HepG2 (cell line): ENCODE data around the gene ITGAX. TPM values are rescaled to one million over a fixed set of nuclear protein-coding genes. Genes with fewer than 3 reads are reported as not detected.

Experiments used
- ATAC-seq: fragments of 200-7000 bp; cut with Tn5 transposase; 3 replicates; pipeline ENCODE4 v1.9.1; 2020; ENCODE audit warnings: mild to moderate bottlenecking, moderate library complexity
- BruUV-seq: library from RNA; stranded (reverse); fragments of 400-500 nt; replicated peaks from 2 replicates; lab custom pipeline; 2021; lab: Mats Ljungman, UMichigan
- CTCF ChIA-PET: fragments of 300-600 bp; formaldehyde crosslinking; extraction: SDS; loops from one replicate; lab custom pipeline; 2021; ENCODE audit warnings: low total read pairs, inconsistent platforms, low intra/inter-chr PET ratio; lab: Yijun Ruan, JAX
- POLR2A ChIA-PET: fragments of 350-600 bp; sonication (Branson Sonifier 250); formaldehyde crosslinking; loops from one replicate; lab custom pipeline; 2020; ENCODE audit warnings: antibody characterized with exemption, inconsistent platforms; lab: Yijun Ruan, JAX
- DNase-seq: peaks from one replicate; pipeline ENCODE4 v3.0.0-alpha.2; 2015; ENCODE audit warnings: low spot score
- FAIRE-seq: peaks from 3 replicates; lab custom pipeline; 2011; peaks lifted over from hg19 to GRCh38; lab: Jason Lieb, UNC
- H2AFZ ChIP-seq: one replicate; pipeline ENCODE4 v1.6.1; 2011; ENCODE audit warnings: low read length, inconsistent platforms
- H3K27ac ChIP-seq: fragments of 300-600 bp; 3 replicates; pipeline ENCODE4 v1.8.0; 2011; ENCODE audit warnings: mixed run types, mild to moderate bottlenecking, mixed read lengths, low read length, inconsistent platforms; ENCODE audit not compliant: insufficient read depth; ENCODE audit errors: extremely low read length
- H3K27me3 ChIP-seq, 2 experiments: fragments of 200-600 bp in 1 of 2; 2 replicates in 1 of 2; 3 replicates in 1 of 2; pipeline versions ENCODE4 v1.6.0 to v1.8.0; 2011; ENCODE audit warnings: low read length in 2 of 2, mild to moderate bottlenecking in 2 of 2, moderate library complexity in 2 of 2, inconsistent platforms in 1 of 2; ENCODE audit not compliant: insufficient read depth in 2 of 2, control insufficient read depth in 1 of 2
- H3K36me3 ChIP-seq, 2 experiments: fragments of 200-600 bp in 1 of 2; replicated peaks in 1 of 2; 2 replicates in 1 of 2; 3 replicates in 1 of 2; pipeline versions ENCODE4 v1.5.1 to v1.8.0; 2011; ENCODE audit warnings: low read length in 2 of 2, inconsistent platforms in 1 of 2; ENCODE audit not compliant: insufficient read depth in 2 of 2, control insufficient read depth in 1 of 2
- H3K4me1 ChIP-seq: 2 replicates; pipeline ENCODE4 v1.5.1; 2012; ENCODE audit warnings: low read length, inconsistent platforms; ENCODE audit not compliant: insufficient read depth
- H3K4me2 ChIP-seq: 2 replicates; pipeline ENCODE4 v1.6.0; 2011; ENCODE audit warnings: low read depth, low read length, inconsistent platforms
- H3K4me3 ChIP-seq, 3 experiments: fragments of 200-600 bp in 1 of 3; sonication (generic), shearing (Covaris generic) in 1 of 3; replicated peaks in 1 of 3; 2 replicates each; pipeline ENCODE4 v1.5.1; 2011 to 2016; ENCODE audit warnings: low read length in 3 of 3, inconsistent platforms in 2 of 3, low read depth in 2 of 3, mild to moderate bottlenecking in 2 of 3, control low read depth in 1 of 3, mixed read lengths in 1 of 3; ENCODE audit not compliant: insufficient read depth in 1 of 3
- H3K79me2 ChIP-seq: one replicate; pipeline ENCODE4 v1.6.1; 2011; ENCODE audit warnings: low read length, inconsistent platforms; ENCODE audit not compliant: insufficient read depth
- H3K9ac ChIP-seq: 2 replicates; pipeline ENCODE4 v1.6.0; 2011; ENCODE audit warnings: mild to moderate bottlenecking, low read depth, low read length, inconsistent platforms; ENCODE audit not compliant: insufficient read depth
- H3K9me3 ChIP-seq: 2 replicates; pipeline ENCODE4 v1.5.1; 2012; ENCODE audit warnings: mild to moderate bottlenecking, low read length
- H4K20me1 ChIP-seq: 2 replicates; pipeline ENCODE4 v1.6.0; 2011; ENCODE audit warnings: inconsistent platforms, mild to moderate bottlenecking, low read length, moderate library complexity; ENCODE audit not compliant: insufficient read depth
- BRD4 ChIP-seq: sonication (generic); formaldehyde crosslinking; IDR thresholded peaks from 2 replicates; pipeline ENCODE4 v1.4.0; 2020; ENCODE audit warnings: missing genetic modification reagents
- FIP1L1 ChIP-seq: fragments of 200-400 bp; formaldehyde crosslinking; IDR thresholded peaks from 2 replicates; pipeline ENCODE4 v1.6.1; 2018; ENCODE audit warnings: low read depth, mild to moderate bottlenecking, low read length, moderate library complexity, borderline replicate concordance; ENCODE audit not compliant: insufficient read depth
- FOXO1 ChIP-seq: sonication (generic); formaldehyde crosslinking; IDR thresholded peaks from 2 replicates; pipeline ENCODE4 v1.4.0; 2020; ENCODE audit warnings: missing genetic modification reagents
- KDM5B ChIP-seq: sonication (generic); formaldehyde crosslinking; IDR thresholded peaks from 2 replicates; pipeline ENCODE4 v1.4.0; 2020; ENCODE audit warnings: missing genetic modification reagents, mild to moderate bottlenecking, borderline replicate concordance
- MAF1 ChIP-seq: sonication (generic); formaldehyde crosslinking; IDR thresholded peaks from 2 replicates; pipeline ENCODE4 v1.5.0; 2020; ENCODE audit warnings: missing genetic modification reagents, borderline replicate concordance
- NFE2 ChIP-seq: sonication (generic); formaldehyde crosslinking; IDR thresholded peaks from 2 replicates; pipeline ENCODE4 v1.4.0; 2020; ENCODE audit warnings: missing genetic modification reagents
- SAFB2 ChIP-seq: sonication (generic); formaldehyde crosslinking; IDR thresholded peaks from 2 replicates; pipeline ENCODE4 v1.5.1; 2020; ENCODE audit warnings: missing genetic modification reagents, low read depth, mild to moderate bottlenecking, borderline replicate concordance
- U2AF2 ChIP-seq: fragments of 200-400 bp; formaldehyde crosslinking; IDR thresholded peaks from 2 replicates; pipeline ENCODE4 v1.6.1; 2017; ENCODE audit warnings: low read depth, mild to moderate bottlenecking, low read length
- ZNF207 ChIP-seq: fragments of 450-650 bp; IDR thresholded peaks from 2 replicates; pipeline ENCODE4 v1.6.1; 2016; ENCODE audit warnings: antibody characterized with exemption, borderline replicate concordance
- ZNF496 ChIP-seq: sonication (generic); formaldehyde crosslinking; IDR thresholded peaks from 2 replicates; pipeline ENCODE4 v1.8.1; 2023; ENCODE audit warnings: mild to moderate bottlenecking, moderate library complexity, missing genetic modification reagents; ENCODE audit not compliant: insufficient replicate concordance
- ZNF557 ChIP-seq: sonication (generic); formaldehyde crosslinking; IDR thresholded peaks from 2 replicates; pipeline ENCODE4 v1.4.0; 2020; ENCODE audit warnings: missing genetic modification reagents
- ZNF598 ChIP-seq: sonication (generic); formaldehyde crosslinking; IDR thresholded peaks from 2 replicates; pipeline ENCODE4 v1.5.1; 2020; ENCODE audit warnings: mild to moderate bottlenecking, missing genetic modification reagents, borderline replicate concordance
- ZSCAN25 ChIP-seq: sonication (generic); formaldehyde crosslinking; IDR thresholded peaks from 2 replicates; pipeline ENCODE4 v1.8.0; 2022; ENCODE audit warnings: mild to moderate bottlenecking, missing genetic modification reagents
- WGBS: methylation state at CpG from one replicate; pipeline ENCODE4 v1.1.6; 2017; ENCODE audit warnings: low lambda C conversion rate; 5-methylcytosine and 5-hydroxymethylcytosine counted together
- in situ Hi-C: cut with HindIII; loops from 2 replicates; pipeline ENCODE4 v1.10.0; 2017; ENCODE audit warnings: low pct_unique_long_range_greater_than_20kb; ENCODE audit not compliant: extremely low pct_ligation_motif_present
- intact Hi-C: fragments of 100-400 bp; cut with micrococcal nuclease; formaldehyde crosslinking; loops from one replicate; pipeline ENCODE4 v1.10.0; 2022; ENCODE audit not compliant: unreplicated experiment
- polyA plus RNA-seq, 8 experiments: library from polyadenylated mRNA; depleted of rRNA in 3 of 8; stranded (reverse) in 7 of 8; unstranded in 1 of 8; fragments of >200 nt; fragmentation: Illumina TruSeq in 4 of 8; extraction: Trizol in 4 of 8; gene quantifications; 2 replicates each; pipeline versions ENCODE4 v1.2.1 to v1.2.3, GENCODE V29; 2011 to 2016; ENCODE audit warnings: low read depth in 4 of 8, missing spikeins in 1 of 8, mixed read lengths in 1 of 8; ENCODE audit not compliant: insufficient read depth in 1 of 8
- total RNA-seq, 5 experiments: library from RNA; depleted of rRNA; stranded (reverse); fragments of >200 nt; fragmentation: Illumina TruSeq; extraction: Trizol; gene quantifications; 2 replicates each; pipeline ENCODE4 v1.2.3, GENCODE V29; 2016; ENCODE audit warnings: low read depth in 1 of 5
- TF ChIP-seq, protein P1 (sequence below): IDR thresholded peaks from 2 replicates; pipeline ENCODE4 v1.6.1; 2016; ENCODE audit warnings: low read depth, missing genetic modification reagents, missing compliant biosample characterization
- TF ChIP-seq, protein P2 (sequence below): sonication (generic); formaldehyde crosslinking; IDR thresholded peaks from 2 replicates; pipeline ENCODE4 v1.4.0; 2020; ENCODE audit warnings: missing genetic modification reagents

Gene ITGAX
- total and polyA plus RNA-seq, 2 of the 13 experiments (the other 11 are each of a cell fraction or from before 2014, with no cell fraction given) = 0.32 TPM; not detected in 1

DNA sequence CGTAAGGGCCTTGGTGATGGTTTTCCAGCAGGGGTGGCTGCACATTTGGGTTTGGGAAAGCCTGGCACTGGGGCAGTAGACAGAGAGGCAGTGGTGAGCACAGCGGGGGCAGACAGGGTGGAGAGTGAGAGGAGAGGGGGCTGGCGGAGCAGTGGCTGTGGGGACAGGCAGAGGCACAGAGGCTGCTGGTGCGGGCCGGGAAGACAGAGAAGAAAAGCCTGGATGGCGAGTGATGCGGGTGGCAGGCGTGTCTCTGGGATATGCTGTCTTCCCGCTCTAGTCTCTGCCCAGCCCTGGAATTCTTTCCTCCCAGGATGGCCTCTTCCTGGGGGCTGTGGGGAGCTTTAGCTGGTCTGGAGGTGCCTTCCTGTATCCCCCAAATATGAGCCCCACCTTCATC is 55.1 kb downstream of the ITGAX start:
- no peak for TF ChIP-seq U2AF2
- TF ChIP-seq, protein P1, sequence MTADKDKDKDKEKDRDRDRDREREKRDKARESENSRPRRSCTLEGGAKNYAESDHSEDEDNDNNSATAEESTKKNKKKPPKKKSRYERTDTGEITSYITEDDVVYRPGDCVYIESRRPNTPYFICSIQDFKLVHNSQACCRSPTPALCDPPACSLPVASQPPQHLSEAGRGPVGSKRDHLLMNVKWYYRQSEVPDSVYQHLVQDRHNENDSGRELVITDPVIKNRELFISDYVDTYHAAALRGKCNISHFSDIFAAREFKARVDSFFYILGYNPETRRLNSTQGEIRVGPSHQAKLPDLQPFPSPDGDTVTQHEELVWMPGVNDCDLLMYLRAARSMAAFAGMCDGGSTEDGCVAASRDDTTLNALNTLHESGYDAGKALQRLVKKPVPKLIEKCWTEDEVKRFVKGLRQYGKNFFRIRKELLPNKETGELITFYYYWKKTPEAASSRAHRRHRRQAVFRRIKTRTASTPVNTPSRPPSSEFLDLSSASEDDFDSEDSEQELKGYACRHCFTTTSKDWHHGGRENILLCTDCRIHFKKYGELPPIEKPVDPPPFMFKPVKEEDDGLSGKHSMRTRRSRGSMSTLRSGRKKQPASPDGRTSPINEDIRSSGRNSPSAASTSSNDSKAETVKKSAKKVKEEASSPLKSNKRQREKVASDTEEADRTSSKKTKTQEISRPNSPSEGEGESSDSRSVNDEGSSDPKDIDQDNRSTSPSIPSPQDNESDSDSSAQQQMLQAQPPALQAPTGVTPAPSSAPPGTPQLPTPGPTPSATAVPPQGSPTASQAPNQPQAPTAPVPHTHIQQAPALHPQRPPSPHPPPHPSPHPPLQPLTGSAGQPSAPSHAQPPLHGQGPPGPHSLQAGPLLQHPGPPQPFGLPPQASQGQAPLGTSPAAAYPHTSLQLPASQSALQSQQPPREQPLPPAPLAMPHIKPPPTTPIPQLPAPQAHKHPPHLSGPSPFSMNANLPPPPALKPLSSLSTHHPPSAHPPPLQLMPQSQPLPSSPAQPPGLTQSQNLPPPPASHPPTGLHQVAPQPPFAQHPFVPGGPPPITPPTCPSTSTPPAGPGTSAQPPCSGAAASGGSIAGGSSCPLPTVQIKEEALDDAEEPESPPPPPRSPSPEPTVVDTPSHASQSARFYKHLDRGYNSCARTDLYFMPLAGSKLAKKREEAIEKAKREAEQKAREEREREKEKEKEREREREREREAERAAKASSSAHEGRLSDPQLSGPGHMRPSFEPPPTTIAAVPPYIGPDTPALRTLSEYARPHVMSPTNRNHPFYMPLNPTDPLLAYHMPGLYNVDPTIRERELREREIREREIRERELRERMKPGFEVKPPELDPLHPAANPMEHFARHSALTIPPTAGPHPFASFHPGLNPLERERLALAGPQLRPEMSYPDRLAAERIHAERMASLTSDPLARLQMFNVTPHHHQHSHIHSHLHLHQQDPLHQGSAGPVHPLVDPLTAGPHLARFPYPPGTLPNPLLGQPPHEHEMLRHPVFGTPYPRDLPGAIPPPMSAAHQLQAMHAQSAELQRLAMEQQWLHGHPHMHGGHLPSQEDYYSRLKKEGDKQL (CRISPR knock-in tag) = no peak
- no peak for TF ChIP-seq ZNF496 (CRISPR knock-in tag)
- no peak for TF ChIP-seq ZNF557 (CRISPR knock-in tag)
- no peak for TF ChIP-seq FOXO1 (CRISPR knock-in tag)
- TF ChIP-seq, protein P2, sequence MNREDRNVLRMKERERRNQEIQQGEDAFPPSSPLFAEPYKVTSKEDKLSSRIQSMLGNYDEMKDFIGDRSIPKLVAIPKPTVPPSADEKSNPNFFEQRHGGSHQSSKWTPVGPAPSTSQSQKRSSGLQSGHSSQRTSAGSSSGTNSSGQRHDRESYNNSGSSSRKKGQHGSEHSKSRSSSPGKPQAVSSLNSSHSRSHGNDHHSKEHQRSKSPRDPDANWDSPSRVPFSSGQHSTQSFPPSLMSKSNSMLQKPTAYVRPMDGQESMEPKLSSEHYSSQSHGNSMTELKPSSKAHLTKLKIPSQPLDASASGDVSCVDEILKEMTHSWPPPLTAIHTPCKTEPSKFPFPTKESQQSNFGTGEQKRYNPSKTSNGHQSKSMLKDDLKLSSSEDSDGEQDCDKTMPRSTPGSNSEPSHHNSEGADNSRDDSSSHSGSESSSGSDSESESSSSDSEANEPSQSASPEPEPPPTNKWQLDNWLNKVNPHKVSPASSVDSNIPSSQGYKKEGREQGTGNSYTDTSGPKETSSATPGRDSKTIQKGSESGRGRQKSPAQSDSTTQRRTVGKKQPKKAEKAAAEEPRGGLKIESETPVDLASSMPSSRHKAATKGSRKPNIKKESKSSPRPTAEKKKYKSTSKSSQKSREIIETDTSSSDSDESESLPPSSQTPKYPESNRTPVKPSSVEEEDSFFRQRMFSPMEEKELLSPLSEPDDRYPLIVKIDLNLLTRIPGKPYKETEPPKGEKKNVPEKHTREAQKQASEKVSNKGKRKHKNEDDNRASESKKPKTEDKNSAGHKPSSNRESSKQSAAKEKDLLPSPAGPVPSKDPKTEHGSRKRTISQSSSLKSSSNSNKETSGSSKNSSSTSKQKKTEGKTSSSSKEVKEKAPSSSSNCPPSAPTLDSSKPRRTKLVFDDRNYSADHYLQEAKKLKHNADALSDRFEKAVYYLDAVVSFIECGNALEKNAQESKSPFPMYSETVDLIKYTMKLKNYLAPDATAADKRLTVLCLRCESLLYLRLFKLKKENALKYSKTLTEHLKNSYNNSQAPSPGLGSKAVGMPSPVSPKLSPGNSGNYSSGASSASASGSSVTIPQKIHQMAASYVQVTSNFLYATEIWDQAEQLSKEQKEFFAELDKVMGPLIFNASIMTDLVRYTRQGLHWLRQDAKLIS (CRISPR knock-in tag) = no peak
- TF ChIP-seq SAFB2 (CRISPR knock-in tag) = no peak
- no peak for TF ChIP-seq NFE2 (CRISPR knock-in tag)
- no peak for TF ChIP-seq ZSCAN25
- no peak for TF ChIP-seq BRD4
- TF ChIP-seq ZNF598 (CRISPR knock-in tag) = no peak
- TF ChIP-seq MAF1 (CRISPR knock-in tag) = no peak
- no peak for TF ChIP-seq KDM5B
- no peak for TF ChIP-seq FIP1L1
- TF ChIP-seq ZNF207 = no peak

More for the DNA sequence above, 55.1 kb downstream of the ITGAX start:
- Histone ChIP-seq H3K4me3 (no peak overlapping the region), H3K9me3 (no peaks in the 10 kb centered on the region), H3K4me2 (no peak overlapping the region), H3K4me1 (no peaks in the 10 kb centered on the region), H3K27me3 (peaks cover 6 to 58% of the 10 kb centered on the region in 2 experiments; a peak in 4 of 5 replicates), H3K36me3 (no peaks in the 10 kb centered on the region), H3K9ac (no peak overlapping the region), H2AFZ (no peak overlapping the region), H4K20me1 (no peaks in the 10 kb centered on the region), H3K79me2 (no peaks in the 10 kb centered on the region), H3K27ac (no peak overlapping the region)
- FAIRE-seq (no peak), ATAC-seq (no peak), DNase-seq (no peak)
- intact Hi-C loops (no loop called here), in situ Hi-C loops (no loop called here)
- no TSS peak for BruUV-seq
- ChIA-PET CTCF (no interaction called here), POLR2A (no interaction called here)
- 18% methylated on average over 9 of the region's 9 CpGs for WGBS
